Type B pancreatic cell (in vitro differentiated cells): ENCODE measurements around the gene CT47A7. TPM values are rescaled to one million over a fixed set of nuclear protein-coding genes. Genes with fewer than 3 reads are reported as not detected.
"Not testable (repeated sequence)": the region's sequence is repeated elsewhere in the genome, so short reads cannot be mapped to it uniquely, and the experiment has no call there.

Experiments
- DNase-seq: peaks from one replicate; pipeline ENCODE4 v3.0.0; 2021; ENCODE audit warnings: mixed read lengths; ENCODE audit not compliant: unreplicated experiment; ENCODE audit errors: extremely low spot score
- H3K27ac Mint-ChIP-seq: 2 replicates; pipeline ENCODE4 v1.8.0; 2021; ENCODE audit warnings: mild to moderate bottlenecking, mixed read lengths
- H3K27me3 Mint-ChIP-seq: 2 replicates; pipeline ENCODE4 v1.8.0; 2021; ENCODE audit warnings: mixed read lengths
- H3K36me3 Mint-ChIP-seq: 2 replicates; pipeline ENCODE4 v1.8.0; 2021; ENCODE audit warnings: mixed read lengths
- H3K4me1 Mint-ChIP-seq: one replicate; pipeline ENCODE4 v1.8.0; 2021; ENCODE audit warnings: mixed read lengths; ENCODE audit not compliant: unreplicated experiment
- H3K4me3 Mint-ChIP-seq: 2 replicates; pipeline ENCODE4 v1.8.0; 2021; ENCODE audit warnings: mild to moderate bottlenecking, mixed read lengths
- H3K9me3 Mint-ChIP-seq: 2 replicates; pipeline ENCODE4 v1.8.0; 2021; ENCODE audit warnings: mixed read lengths
- long read RNA-seq: library from polyadenylated mRNA; unstranded; transcript quantifications from one replicate; pipeline ENCODE4 v2.0.0, GENCODE V29; 2020
- total RNA-seq: library from RNA; stranded (reverse); gene quantifications from 2 replicates; pipeline ENCODE4 v1.2.1, GENCODE V29; 2021; ENCODE audit warnings: low replicate concordance
- TF ChIP-seq, protein P1 (sequence below): fragments of 200-600 bp; sonication (generic); conservative IDR thresholded peaks from 2 replicates; pipeline ENCODE4 v1.5.0; 2021; ENCODE audit warnings: antibody characterized with exemption, mild to moderate bottlenecking

Gene CT47A7
- total RNA-seq, result not detected in 2 replicates
- long read RNA-seq, result 0 reads

DNA sequence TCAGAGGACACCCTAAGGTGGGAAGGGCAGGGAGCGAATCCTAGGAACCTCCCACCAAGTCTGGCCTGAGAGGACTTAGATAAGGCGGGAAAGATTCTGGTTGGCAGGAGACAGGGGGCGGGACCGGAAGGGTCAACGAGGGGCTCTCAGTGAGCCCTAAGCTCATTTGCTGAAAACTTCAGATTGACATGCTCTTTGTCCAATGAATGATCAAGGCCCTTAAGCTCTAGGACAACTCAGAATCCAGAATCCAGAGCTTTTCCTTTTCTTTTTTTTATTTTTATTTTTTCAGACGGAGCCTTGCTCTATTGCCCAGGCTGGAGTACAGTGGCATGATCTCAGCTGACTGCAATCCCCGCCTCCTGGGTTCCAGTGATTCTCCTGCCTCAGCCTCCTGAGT lies at the start of gene CT47A7:
Gene CT47A7, minus strand, starts transcription at position 101 of the 400 bp plus-strand sequence. CDS start 255 bp downstream, outside the sequence.
- not testable (repeated sequence) for H3K4me3 Mint-ChIP-seq, H3K27me3 Mint-ChIP-seq, DNase-seq, H3K4me1 Mint-ChIP-seq, H3K9me3 Mint-ChIP-seq, H3K27ac Mint-ChIP-seq, H3K36me3 Mint-ChIP-seq

DNA sequence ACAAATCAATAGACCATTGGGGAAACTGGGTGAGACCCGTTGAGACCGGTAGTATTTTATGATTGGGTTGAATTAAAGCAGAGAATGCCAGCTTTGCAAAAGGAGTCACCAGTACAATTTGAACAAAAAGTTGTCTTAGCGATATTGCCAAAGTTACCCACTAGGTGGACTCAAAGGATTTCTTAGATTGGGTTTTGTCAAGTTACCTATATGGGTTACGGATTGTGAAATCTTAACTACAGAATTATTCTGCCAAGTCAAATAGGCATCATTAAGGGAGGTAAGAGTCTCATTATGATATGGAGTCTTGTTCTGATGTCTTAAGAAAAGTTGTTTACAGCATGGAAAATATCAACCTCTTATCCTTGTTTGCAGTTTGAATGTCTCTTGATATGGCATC lies 44.2 kb upstream of the CT47A7 start:
- Mint-ChIP-seq H3K36me3 (no peaks in the 10 kb centered on the region), H3K27ac (no peak overlapping the region), H3K9me3 (no peaks in the 10 kb centered on the region), H3K4me1 (no peaks in the 10 kb centered on the region), H3K27me3 (no peaks in the 10 kb centered on the region), H3K4me3 (no peak overlapping the region)
- DNase-seq, result no peak
- TF ChIP-seq, protein P1, sequence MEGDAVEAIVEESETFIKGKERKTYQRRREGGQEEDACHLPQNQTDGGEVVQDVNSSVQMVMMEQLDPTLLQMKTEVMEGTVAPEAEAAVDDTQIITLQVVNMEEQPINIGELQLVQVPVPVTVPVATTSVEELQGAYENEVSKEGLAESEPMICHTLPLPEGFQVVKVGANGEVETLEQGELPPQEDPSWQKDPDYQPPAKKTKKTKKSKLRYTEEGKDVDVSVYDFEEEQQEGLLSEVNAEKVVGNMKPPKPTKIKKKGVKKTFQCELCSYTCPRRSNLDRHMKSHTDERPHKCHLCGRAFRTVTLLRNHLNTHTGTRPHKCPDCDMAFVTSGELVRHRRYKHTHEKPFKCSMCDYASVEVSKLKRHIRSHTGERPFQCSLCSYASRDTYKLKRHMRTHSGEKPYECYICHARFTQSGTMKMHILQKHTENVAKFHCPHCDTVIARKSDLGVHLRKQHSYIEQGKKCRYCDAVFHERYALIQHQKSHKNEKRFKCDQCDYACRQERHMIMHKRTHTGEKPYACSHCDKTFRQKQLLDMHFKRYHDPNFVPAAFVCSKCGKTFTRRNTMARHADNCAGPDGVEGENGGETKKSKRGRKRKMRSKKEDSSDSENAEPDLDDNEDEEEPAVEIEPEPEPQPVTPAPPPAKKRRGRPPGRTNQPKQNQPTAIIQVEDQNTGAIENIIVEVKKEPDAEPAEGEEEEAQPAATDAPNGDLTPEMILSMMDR, result peak; percentile 60

DNA sequence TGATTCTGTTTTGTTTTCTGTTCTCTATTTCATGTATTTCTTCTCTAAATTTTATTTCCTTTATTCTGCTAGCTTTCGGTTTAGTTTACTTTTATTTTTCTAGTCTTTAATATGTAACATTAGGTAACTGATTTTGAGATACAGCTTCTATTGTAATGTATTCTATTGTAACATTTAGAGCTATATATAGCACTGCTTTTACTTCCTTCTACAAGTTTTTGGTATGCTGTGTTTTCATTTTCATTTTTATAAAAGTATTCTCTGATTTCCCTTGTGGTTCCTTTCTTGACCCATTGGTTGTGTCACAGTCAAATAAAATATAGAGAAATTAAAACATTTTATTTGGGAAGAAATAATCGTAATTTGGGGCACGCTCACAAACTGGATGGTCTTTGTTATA lies 43.0 kb upstream of the CT47A7 start:
- Mint-ChIP-seq H3K4me3 (no peak overlapping the region), H3K27me3 (no peaks in the 10 kb centered on the region), H3K4me1 (no peaks in the 10 kb centered on the region), H3K9me3 (no peaks in the 10 kb centered on the region), H3K27ac (no peak overlapping the region), H3K36me3 (no peaks in the 10 kb centered on the region)
- TF ChIP-seq, protein P1, result no peak
- DNase-seq, result no peak

DNA sequence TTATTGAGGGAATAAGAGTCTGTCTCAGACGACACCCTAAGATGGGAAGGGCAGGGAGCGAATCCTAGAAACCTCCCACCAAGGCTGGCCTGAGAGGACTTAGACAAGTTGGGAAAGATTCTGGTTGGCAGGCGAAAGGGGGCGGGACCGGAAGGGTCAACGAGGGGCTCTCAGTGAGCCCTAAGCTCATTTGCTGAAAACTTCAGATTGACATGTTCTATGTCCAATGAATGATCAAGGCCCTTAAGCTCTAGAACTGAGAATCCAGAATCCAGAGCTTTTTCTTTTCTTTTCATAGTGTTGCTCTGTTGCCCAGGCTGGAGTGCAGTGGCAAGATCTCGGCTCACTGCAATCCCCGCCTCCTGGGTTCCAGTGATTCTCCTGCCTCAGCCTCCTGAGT lies 29.3 kb upstream of the CT47A7 start, which contains the start of gene CT47A1:
Gene CT47A1, minus strand, starts transcription at position 101 of the 400 bp plus-strand sequence. CDS start 231 bp downstream, outside the sequence.
- DNase-seq, H3K27ac Mint-ChIP-seq, H3K4me1 Mint-ChIP-seq, H3K27me3 Mint-ChIP-seq, H3K36me3 Mint-ChIP-seq, H3K9me3 Mint-ChIP-seq, H3K4me3 Mint-ChIP-seq: not testable (repeated sequence)

Other genes with a start within 250 kb of the CT47A7 start
- not detected in 2 replicates for gene CT47B1, start 80.7 kb downstream of the CT47A7 start, total RNA-seq
- gene CT47A11, start 19.4 kb downstream of the CT47A7 start, total RNA-seq, result not detected in 2 replicates
- gene CT47A10, start 14.6 kb downstream of the CT47A7 start, total RNA-seq, result not detected in 2 replicates
- gene CT47A9, start 9.7 kb downstream of the CT47A7 start, total RNA-seq, result not detected in 2 replicates
- not detected in 2 replicates for gene CT47A8, start 4.9 kb downstream of the CT47A7 start, total RNA-seq
- gene CT47A6, start 4.9 kb upstream of the CT47A7 start, total RNA-seq, result not detected in 2 replicates
- not detected in 2 replicates for gene CT47A5, start 9.7 kb upstream of the CT47A7 start, total RNA-seq
- gene CT47A4, start 14.6 kb upstream of the CT47A7 start, total RNA-seq, result not detected in 2 replicates
- gene CT47A3, start 19.5 kb upstream of the CT47A7 start, total RNA-seq, result not detected in 2 replicates
- gene CT47A2, start 24.3 kb upstream of the CT47A7 start, total RNA-seq, result not detected in 2 replicates
- gene CT47A1, start 29.2 kb upstream of the CT47A7 start, total RNA-seq, result not detected in 2 replicates
- 5.8 and 9.8 TPM in 2 replicates for gene GLUD2, start 91.0 kb upstream of the CT47A7 start, total RNA-seq